A673 (cell line): ENCODE data around the gene GOLPH3.

ENCODE experiments used
- EZH2 ChIP-seq: fragments of 200-600 bp; sonication (generic); IDR thresholded peaks from 2 replicates; pipeline ENCODE4 v1.6.1; 2017; ENCODE audit warnings: borderline replicate concordance, low read depth, mild to moderate bottlenecking, mixed read lengths, antibody characterized with exemption, low read length; ENCODE audit not compliant: poor library complexity, severe bottlenecking
- TF ChIP-seq, protein P1 (sequence below): fragments of 300-800, 200-600 bp; sonication (generic); conservative IDR thresholded peaks from 2 replicates; pipeline ENCODE4 v1.5.1; 2017; ENCODE audit warnings: low read depth, mild to moderate bottlenecking, antibody characterized with exemption, low read length, moderate library complexity, mixed read lengths

DNA sequence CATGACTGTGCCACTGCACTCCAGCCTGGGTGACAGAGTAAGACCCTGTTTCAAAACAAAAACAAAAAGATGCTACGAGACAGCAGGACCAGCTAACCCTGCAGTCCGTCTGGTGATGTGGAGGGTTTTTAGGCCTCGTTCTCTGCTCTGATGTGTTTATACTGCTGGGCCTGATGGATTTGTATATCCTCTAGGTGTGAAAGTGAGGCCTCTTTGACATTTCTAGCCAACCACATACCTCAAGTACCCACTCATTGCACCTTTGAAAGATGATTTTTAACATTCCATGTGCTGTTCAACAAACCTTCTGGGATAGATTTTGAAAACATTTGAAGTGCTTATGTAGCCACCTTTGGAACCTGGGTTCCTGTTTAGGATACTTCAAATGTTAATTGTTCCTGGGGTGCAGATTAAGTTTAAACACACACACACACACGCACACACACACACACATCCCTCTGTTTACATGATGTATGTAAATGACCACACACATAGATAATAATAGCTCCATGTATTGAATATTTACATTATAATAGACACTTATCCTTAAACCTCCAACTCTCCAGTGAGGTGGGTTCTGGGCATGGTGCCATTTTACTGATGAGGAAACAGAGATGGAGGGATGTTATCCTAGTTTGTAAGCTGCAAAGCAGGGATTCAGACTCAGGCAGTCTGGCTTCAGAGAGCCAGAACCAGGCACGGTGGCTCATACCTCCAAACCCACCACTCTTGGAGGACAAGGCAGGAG is 48.8 kb upstream of the GOLPH3 start:
- TF ChIP-seq EZH2: no peak
- TF ChIP-seq, protein P1, sequence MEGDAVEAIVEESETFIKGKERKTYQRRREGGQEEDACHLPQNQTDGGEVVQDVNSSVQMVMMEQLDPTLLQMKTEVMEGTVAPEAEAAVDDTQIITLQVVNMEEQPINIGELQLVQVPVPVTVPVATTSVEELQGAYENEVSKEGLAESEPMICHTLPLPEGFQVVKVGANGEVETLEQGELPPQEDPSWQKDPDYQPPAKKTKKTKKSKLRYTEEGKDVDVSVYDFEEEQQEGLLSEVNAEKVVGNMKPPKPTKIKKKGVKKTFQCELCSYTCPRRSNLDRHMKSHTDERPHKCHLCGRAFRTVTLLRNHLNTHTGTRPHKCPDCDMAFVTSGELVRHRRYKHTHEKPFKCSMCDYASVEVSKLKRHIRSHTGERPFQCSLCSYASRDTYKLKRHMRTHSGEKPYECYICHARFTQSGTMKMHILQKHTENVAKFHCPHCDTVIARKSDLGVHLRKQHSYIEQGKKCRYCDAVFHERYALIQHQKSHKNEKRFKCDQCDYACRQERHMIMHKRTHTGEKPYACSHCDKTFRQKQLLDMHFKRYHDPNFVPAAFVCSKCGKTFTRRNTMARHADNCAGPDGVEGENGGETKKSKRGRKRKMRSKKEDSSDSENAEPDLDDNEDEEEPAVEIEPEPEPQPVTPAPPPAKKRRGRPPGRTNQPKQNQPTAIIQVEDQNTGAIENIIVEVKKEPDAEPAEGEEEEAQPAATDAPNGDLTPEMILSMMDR: no peak
